ENCODE data around the gene RAB13. TPM values are rescaled to one million over a fixed set of nuclear protein-coding genes. Genes with fewer than 3 reads are reported as not detected.

The RAB13 gene
- total RNA-seq, 1 donor from 2014 or later, result 35.4 TPM

- no peak for DNase-seq (ENCODE audit: low read depth in 2 of 2)
Measured at GRCh38 chr1:153934746-153935145, 51.4 kb downstream of the RAB13 start.

- no peak for DNase-seq (ENCODE audit: low read depth in 2 of 2)
Measured at GRCh38 chr1:153933955-153934354, 52.2 kb downstream of the RAB13 start.

DNA sequence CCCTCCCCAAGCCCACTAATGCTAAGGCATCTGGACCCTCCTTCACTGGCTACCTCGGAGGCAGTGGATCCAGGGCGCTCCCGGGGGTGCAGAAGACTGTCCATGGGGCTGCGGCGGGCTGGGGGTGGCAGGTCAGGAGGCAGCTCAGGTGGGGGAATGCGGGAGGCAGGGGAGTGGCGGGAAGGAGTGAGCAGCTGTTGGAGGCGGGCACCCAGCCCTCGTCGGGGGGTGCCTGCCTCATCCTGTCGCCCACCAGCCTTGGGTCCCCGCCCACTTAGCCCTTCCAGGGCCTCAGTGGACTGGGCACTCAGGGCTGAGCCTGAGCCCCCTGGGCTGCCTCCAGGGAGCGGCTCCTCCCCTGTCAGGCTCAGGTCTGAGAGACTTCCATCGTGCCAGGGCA, 52.7 kb downstream of the RAB13 start:
- DNase-seq (ENCODE audit: low read depth in 2 of 2), result no peak

GRCh38 chr1:153932156-153933131, 53.7 kb downstream of the RAB13 start:
- no peak for DNase-seq (ENCODE audit: low read depth in 2 of 2)

Other genes starting within 250 kb of the RAB13 start
- 30.4 and 56.1 TPM in 2 replicates for gene SLC27A3, start 210.9 kb downstream of the RAB13 start, total RNA-seq
- 4.0 and 6.2 TPM in 2 replicates for gene GATAD2B, start 63.4 kb downstream of the RAB13 start, total RNA-seq
- gene DENND4B, start 39.6 kb downstream of the RAB13 start, total RNA-seq, result 6.7 and 13.9 TPM in 2 replicates
- gene CRTC2, start 27.7 kb downstream of the RAB13 start, total RNA-seq, result 2.3 and 3.3 TPM in 2 replicates
- gene SLC39A1, start 22.8 kb downstream of the RAB13 start, total RNA-seq, result 86.8 and 136 TPM in 2 replicates
- gene CREB3L4, start 18.4 kb downstream of the RAB13 start, total RNA-seq, result 6.8 and 8.7 TPM in 2 replicates
- gene JTB, start 8.7 kb downstream of the RAB13 start, total RNA-seq, result 78.3 and 109 TPM in 2 replicates
- 1,374 and 1,459 TPM in 2 replicates for gene RPS27, start 4.4 kb upstream of the RAB13 start, total RNA-seq
- gene NUP210L, start 168.7 kb upstream of the RAB13 start, total RNA-seq, result under 0.01 TPM in 2 replicates
- 298 and 390 TPM in 2 replicates for gene TPM3, start 205.8 kb upstream of the RAB13 start, total RNA-seq
- gene CFAP141, start 220.0 kb upstream of the RAB13 start, total RNA-seq, result not detected in 2 replicates
- gene UBAP2L, start 234.6 kb upstream of the RAB13 start, total RNA-seq, result 34.9 and 49.2 TPM in 2 replicates

Data from dermis microvascular lymphatic vessel endothelial cell (primary cell).